HG03575 (cell line): Measurements from ENCODE around the gene ADAMTS17.

Experiments used
- ATAC-seq: cut with Tn5 transposase; IDR thresholded peaks from one replicate; pipeline ENCODE4 v1.9.1; 2021; ENCODE audit not compliant: unreplicated experiment, insufficient number of reproducible peaks, low FRiP score; ENCODE audit errors: extremely low read depth

The ADAMTS17 gene

GRCh38 chr15:100211855-100212850, 129.6 kb downstream of the ADAMTS17 start:
- ATAC-seq = no peak

- ATAC-seq = no peak
These were observed 131.4 kb downstream of the ADAMTS17 start for GRCh38 chr15:100210338-100210737.

- ATAC-seq = no peak
These were observed 132.7 kb downstream of the ADAMTS17 start for GRCh38 chr15:100208921-100209603.

DNA sequence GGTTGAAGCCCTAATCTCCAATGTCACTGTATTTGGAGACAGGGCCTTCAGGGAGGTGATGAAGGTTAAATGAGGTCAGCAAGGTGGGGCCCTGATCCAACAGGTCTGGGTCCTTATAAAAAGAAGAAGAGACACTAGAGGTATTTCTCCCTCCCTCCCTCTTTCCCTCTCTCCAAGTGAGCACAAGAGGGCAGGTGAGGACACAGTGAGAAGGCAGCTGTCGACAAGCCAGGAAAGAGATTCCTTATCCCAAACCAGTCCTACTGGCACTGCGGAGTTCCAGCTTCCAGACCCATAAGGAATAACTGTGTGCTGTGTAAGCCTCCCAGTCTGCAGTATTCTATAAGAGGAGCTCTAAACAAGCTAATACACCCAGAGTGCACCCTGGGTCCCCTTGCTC, 134.7 kb downstream of the ADAMTS17 start:
- no peak for ATAC-seq

DNA sequence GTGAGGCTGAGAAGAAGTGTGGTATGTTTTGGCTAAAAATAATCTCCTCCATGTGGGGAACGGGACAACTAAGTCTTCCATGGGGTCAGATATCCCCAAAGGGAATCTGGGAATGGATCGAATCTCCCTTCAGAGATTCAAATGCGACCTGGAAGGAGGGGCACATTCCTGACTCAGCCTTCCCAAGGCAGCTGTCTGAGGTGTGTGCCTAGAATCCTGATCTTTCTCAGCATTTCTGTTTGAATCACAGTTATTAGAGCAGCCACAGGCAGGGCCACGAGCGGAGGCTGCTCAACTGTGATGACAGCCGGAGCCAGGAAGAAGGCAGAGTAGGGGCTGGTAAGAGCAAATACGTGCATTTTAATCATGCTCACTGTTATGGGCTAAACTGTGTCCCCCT, 135.1 kb downstream of the ADAMTS17 start:
- no peak for ATAC-seq

GRCh38 chr15:100205549-100206295, 136.1 kb downstream of the ADAMTS17 start:
- no peak for ATAC-seq

DNA sequence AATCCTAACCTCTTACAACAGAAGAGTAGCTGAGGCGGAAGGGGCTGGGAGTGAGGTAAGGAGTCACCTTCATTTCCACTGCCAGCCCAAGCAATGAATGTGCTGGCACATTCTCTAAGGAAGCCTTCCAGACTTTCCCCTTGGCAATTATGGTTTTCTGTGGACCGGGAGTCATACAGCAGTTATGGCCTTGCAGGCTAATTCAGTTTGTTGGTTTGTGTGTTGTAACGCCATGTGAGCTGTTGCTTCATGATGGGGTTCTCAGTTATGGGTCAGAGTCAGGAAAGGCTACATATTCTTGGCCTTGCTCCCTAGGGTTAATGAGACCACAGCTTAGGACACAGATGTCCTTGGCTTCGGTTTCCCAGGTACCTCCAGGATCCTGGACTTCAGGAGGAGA, 137.0 kb downstream of the ADAMTS17 start:
- ATAC-seq = no peak

DNA sequence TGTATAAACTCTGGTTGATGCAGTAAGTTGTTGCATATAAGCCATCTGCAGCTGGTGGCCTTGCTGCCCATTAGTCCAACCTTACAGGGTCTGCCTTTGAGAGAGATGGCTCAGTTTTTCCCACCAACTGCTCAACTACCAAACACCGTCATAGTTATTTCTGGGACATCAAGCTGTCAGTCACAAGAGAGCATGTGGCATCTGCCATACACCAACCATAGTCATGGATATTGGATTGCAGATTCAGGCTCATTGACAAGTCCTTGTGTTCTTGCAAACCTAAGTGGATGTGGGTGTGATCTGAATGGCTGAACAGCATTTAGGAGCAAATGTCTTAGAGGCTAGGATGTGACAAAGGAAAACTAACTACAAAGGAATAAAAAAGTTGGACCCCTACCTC, 137.6 kb downstream of the ADAMTS17 start:
- no peak for ATAC-seq

DNA sequence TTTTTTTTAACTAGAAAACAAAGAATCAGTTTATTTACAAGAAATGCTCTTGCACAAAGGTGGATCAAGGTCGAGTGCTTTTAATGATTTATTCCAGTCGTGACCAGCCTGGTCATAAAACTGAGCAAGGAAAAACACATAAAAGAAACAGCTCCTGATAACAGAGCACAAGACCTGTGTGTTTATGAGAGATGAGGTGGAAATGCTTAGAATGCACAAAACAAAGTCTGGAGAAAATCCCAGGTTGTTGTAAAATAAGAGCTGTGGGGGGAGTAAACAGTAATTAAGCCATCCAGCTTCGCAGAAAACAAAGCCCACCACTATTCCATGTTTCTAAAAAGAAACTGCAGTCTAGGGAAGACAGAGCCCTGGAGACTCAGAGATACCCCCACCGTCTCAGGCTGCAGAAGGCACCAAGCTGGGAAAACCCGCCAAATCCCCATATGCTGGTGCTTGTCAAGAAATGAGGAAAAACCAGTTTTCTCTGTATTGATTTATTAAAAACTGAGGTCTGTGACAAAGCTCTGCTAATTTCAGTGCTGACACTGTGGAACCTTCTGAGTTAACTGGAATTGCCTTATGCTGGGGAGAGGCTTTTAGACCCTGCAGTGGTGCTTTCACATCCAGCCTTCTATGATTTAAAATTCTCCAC, 139.3 kb downstream of the ADAMTS17 start:
- ATAC-seq = no peak

GRCh38 chr15:100201376-100202280, 140.1 kb downstream of the ADAMTS17 start:
- ATAC-seq = no peak

DNA sequence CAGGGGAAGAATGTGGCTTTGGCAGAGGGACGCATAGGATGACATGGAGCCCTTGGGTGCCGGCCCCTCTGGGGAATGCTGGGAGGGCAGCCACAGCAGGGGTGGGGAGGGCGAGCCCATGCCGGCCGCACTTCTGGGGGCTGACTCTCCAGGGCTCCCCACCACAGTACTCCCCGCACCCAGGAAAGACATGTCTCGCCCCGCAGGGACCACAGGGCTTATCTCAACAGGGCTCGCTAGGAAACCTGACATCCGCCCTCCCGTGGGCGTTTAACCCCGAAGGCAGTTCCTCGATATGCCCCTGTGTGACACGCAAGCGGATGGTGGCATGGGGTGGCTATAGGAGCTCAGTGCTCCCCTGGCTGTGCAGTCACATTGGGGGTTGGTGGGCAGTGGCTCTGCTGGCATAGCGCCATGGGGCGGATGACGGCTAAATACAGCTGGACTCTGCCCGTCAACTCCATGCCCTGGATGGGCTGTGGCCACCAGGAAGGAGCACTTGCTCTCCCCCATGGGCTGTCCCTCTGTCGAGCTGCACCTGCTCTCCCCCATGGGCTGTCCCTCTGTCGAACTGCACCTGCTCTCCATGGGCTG, 141.4 kb downstream of the ADAMTS17 start:
- no peak for ATAC-seq

DNA sequence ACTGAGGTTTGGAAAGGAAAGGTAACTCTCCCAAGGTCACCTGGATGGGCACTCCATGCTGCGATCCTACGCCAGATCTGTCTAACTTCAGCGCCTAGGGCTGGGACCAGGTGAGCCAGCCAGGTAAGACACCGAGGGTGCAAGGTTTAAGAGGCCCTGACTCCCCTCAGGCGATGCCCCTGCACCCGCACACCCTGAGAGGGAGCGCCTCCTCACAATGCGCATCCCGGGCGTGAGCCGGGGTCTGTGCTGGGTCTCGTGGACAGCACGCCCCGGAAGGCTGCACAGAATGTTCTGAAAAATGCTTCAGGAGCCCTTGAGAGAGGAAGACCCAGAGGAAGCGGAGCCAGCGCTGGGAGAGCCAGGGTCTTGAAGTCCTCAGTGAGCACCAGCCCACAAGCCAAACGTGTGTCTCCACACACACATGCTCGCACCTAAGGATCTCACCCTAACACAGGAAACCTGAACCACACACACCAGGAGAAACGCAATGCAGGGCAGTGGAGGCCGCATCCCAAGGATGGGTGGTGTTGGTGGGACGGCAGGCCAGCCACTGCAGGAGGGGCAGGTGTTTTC, 142.0 kb downstream of the ADAMTS17 start:
- ATAC-seq = no peak

GRCh38 chr15:100198442-100198841, 143.3 kb downstream of the ADAMTS17 start:
- ATAC-seq = no peak

GRCh38 chr15:100196326-100197058, 145.3 kb downstream of the ADAMTS17 start:
- no peak for ATAC-seq

DNA sequence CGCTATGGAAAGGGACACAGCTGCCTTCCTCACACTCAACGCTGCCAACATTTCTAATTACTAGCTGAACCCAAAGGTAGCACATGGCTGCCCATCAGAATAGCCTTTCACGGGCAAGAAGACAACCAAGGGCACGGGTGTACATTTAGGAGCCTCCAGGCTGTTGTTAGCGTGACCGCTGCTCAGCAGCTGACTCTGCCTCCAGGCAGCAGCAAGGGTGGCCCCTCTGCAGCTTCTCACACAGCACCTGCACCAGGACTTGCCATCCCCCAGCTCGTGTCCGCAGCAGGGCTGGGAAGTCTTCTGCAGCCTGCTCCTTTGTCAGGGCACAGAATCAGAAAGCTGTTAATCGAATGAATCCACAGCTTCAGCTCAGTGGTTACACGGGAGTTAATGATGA, 146.8 kb downstream of the ADAMTS17 start:
- ATAC-seq = no peak

GRCh38 chr15:100193277-100193860, 148.4 kb downstream of the ADAMTS17 start:
- ATAC-seq = no peak
